HTERT RPE-1 (cell line): ENCODE measurements around the gene MMS19.
"Not testable (repeated sequence)": the region's sequence is repeated elsewhere in the genome, so short reads cannot be mapped to it uniquely, and the experiment has no call there.

Experiments used
- in situ Hi-C: fragments of 300-500 bp; cut with MboI; formaldehyde crosslinking; loops from 4 replicates; pipeline ENCODE4 v1.14.3; 2020; ENCODE audit warnings: low sequenced_read_pairs

MMS19 gene

GRCh38 chr10:97468781-97469180, 29.4 kb downstream of the MMS19 start:
- in situ Hi-C loops = not testable (repeated sequence)

- in situ Hi-C loops = no loop called here
Observed at GRCh38 chr10:97468162-97468561, 30.1 kb downstream of the MMS19 start.

- in situ Hi-C loops = no loop called here
Observed at GRCh38 chr10:97466755-97467154, 31.5 kb downstream of the MMS19 start.

GRCh38 chr10:97465982-97466381, 32.2 kb downstream of the MMS19 start:
- in situ Hi-C loops = no loop called here

- in situ Hi-C loops = no loop called here
Observed at GRCh38 chr10:97464226-97464625, 34.0 kb downstream of the MMS19 start.

GRCh38 chr10:97463363-97464132, 34.7 kb downstream of the MMS19 start:
- in situ Hi-C loops = no loop called here

GRCh38 chr10:97462309-97462708, 35.9 kb downstream of the MMS19 start:
- in situ Hi-C loops = no loop called here

- in situ Hi-C loops = no loop called here
Observed at GRCh38 chr10:97459933-97460332, 38.3 kb downstream of the MMS19 start.

- in situ Hi-C loops = no loop called here
Observed at GRCh38 chr10:97459111-97459510, 39.1 kb downstream of the MMS19 start.

- in situ Hi-C loops = no loop called here
Observed at GRCh38 chr10:97456686-97457065, 41.5 kb downstream of the MMS19 start.

- in situ Hi-C loops = no loop called here
Observed at GRCh38 chr10:97456034-97456685, 42.1 kb downstream of the MMS19 start.

- in situ Hi-C loops = no loop called here
Observed at GRCh38 chr10:97454330-97455036, 43.7 kb downstream of the MMS19 start.

- in situ Hi-C loops = no loop called here
Observed at GRCh38 chr10:97452352-97452751, 45.9 kb downstream of the MMS19 start.

GRCh38 chr10:97451605-97452004, 46.6 kb downstream of the MMS19 start:
- in situ Hi-C loops = no loop called here

GRCh38 chr10:97450828-97451227, 47.4 kb downstream of the MMS19 start:
- in situ Hi-C loops = no loop called here

- in situ Hi-C loops = no loop called here
Observed at GRCh38 chr10:97445722-97446639, 52.2 kb downstream of the MMS19 start, which contains the start of the genes EXOSC1 and ZDHHC16. EXOSC1 (minus strand) TSS chr10:97446006; CDS start chr10:97445985, 21 bp downstream. ZDHHC16 (plus strand) TSS chr10:97446175; CDS start chr10:97451676, 5,501 bp downstream.

GRCh38 chr10:97445357-97445721, 52.9 kb downstream of the MMS19 start:
- in situ Hi-C loops = no loop called here

GRCh38 chr10:97444212-97444611, 54.0 kb downstream of the MMS19 start:
- in situ Hi-C loops = no loop called here

- in situ Hi-C loops = no loop called here
Observed at GRCh38 chr10:97442277-97442676, 55.9 kb downstream of the MMS19 start.

GRCh38 chr10:97435211-97435610, 63.0 kb downstream of the MMS19 start:
- in situ Hi-C loops = no loop called here

GRCh38 chr10:97434557-97434956, 63.7 kb downstream of the MMS19 start:
- in situ Hi-C loops = no loop called here
